Activated naive CD8-positive, alpha-beta T cell treated with anti-CD3 and anti-CD28 coated beads, Interleukin-2, amount 10 ng/mL, durations not matched to agents 7 days and 5 days (primary cell): ENCODE data around the gene KLHL29. TPM values are rescaled to one million over a fixed set of nuclear protein-coding genes. Genes with fewer than 3 reads are reported as not detected.
A peak's percentile ranks its signal among the peaks of the same experiment; 100 is the strongest.
"Not testable (repeated sequence)": the region's sequence is repeated elsewhere in the genome, so short reads cannot be mapped to it uniquely, and the experiment has no call there.

Experiments used
- ATAC-seq: fragments of 150-1000 bp; cut with Tn5 transposase; one replicate; pipeline ENCODE4 v1.10.0; 2021; ENCODE audit warnings: low read depth, moderate library complexity
- POLR2A ChIA-PET: fragments of 350-600 bp; sonication (Branson Sonifier 250); formaldehyde crosslinking; loops from one replicate; lab custom pipeline; 2021; ENCODE audit warnings: antibody characterized with exemption; lab: Charles Lee
- DNase-seq: peaks from one replicate; pipeline ENCODE4 v3.0.0; 2021
- H3K27ac Mint-ChIP-seq: one replicate; pipeline ENCODE4 v1.8.0; 2022; ENCODE audit warnings: mild to moderate bottlenecking, mixed read lengths
- H3K27me3 Mint-ChIP-seq: one replicate; pipeline ENCODE4 v1.8.0; 2022; ENCODE audit warnings: mild to moderate bottlenecking, moderate library complexity, mixed read lengths
- H3K36me3 Mint-ChIP-seq: one replicate; pipeline ENCODE4 v1.8.0; 2021; ENCODE audit warnings: mild to moderate bottlenecking, mixed read lengths
- H3K4me1 Mint-ChIP-seq: one replicate; pipeline ENCODE4 v1.8.0; 2021; ENCODE audit warnings: mixed read lengths
- H3K4me3 Mint-ChIP-seq: one replicate; pipeline ENCODE4 v1.8.0; 2022; ENCODE audit warnings: mild to moderate bottlenecking, moderate library complexity, mixed read lengths
- H3K9me3 Mint-ChIP-seq: one replicate; pipeline ENCODE4 v1.8.0; 2021; ENCODE audit warnings: mixed read lengths
- total RNA-seq, 2 experiments: library from RNA; stranded (reverse); gene quantifications; one replicate each; pipeline ENCODE4 v1.2.3, GENCODE V29; 2021

The KLHL29 gene
- total RNA-seq, 2 experiments from 2014 or later = 1.6 to 1.7 TPM

DNA sequence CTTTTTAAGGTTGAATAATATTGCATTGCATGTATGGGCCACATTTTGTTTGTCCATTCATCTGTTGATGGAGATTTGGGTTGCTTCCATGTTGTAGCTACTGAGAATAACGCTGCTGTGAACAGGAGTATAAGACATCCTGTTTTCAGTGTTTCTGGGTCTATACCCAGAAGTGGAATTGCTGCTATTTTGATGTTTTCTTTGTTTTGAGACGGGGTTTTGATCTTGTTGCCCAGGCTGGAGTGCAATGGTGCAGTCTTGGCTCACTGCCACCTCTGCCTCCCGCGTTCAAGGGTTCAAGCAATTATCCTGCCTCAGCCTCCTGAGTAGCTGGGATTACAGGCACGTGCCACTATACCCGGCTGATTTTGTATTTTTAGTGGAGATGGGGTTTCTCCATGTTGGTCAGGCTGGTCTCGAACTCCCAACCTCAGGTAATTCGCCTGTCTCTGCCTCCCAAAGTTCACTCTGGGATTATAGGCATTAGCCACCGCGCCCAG lies 6.3 kb downstream of the KLHL29 start:
- Mint-ChIP-seq H3K27me3 (peaks cover 89% of the 10 kb centered on the region), H3K4me1 (peaks cover 15% of the 10 kb centered on the region)
- H3K27ac Mint-ChIP-seq = not testable (repeated sequence)

DNA sequence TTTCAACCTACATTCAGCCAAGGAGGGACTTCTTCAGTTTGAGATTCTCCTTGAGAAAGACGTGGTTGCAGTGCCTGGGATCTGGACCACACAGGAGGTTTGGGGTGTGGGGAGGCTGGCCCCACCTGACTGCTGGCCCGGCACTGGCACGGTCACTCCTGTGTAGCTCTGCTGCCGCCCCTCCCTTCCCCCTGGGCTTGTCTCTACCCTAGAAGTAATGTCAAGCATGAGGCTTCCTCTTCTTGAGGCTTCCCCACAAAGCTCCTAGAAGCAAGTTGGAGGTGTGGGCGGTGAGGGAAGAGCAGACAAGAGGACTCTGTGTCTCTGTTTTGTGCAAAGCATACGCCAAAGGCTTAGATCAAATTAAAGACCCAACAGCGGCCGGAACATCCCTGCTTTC lies 8.7 kb downstream of the KLHL29 start:
- DNase-seq = no peak
- no peak overlapping the region for H3K4me3 Mint-ChIP-seq
- H3K9me3 Mint-ChIP-seq = no peaks in the 10 kb centered on the region
- H3K27me3 Mint-ChIP-seq = peaks cover 68% of the 10 kb centered on the region
- POLR2A ChIA-PET = no interaction called here
- peaks cover 13% of the 10 kb centered on the region for H3K4me1 Mint-ChIP-seq
- no peak for ATAC-seq
- no peak overlapping the region for H3K27ac Mint-ChIP-seq
- H3K36me3 Mint-ChIP-seq = no peaks in the 10 kb centered on the region

More for the DNA sequence above, 6.3 kb downstream of the KLHL29 start:
- DNase-seq, H3K9me3 Mint-ChIP-seq, POLR2A ChIA-PET, H3K4me3 Mint-ChIP-seq, H3K36me3 Mint-ChIP-seq, ATAC-seq: not testable (repeated sequence)

DNA sequence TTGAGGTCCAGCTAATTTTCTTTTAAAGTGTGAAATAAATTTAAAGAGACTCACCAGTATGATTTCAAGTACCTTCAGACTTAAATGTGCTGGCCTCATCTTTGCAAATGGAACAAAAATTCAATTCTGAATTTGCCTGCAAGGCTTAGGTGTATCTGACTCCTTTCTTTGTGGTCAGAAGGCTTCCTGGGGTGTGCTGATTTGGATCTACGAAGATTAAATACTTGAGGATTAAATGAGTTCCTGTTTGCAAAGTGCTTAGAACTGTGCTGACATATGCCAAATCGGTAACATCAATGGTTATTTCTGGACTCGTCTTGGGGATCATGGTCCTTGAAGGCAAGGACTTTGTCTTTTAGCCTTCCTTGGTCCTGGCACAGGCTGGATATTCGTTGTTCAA lies 9.7 kb downstream of the KLHL29 start:
- Mint-ChIP-seq H3K27ac (no peak overlapping the region), H3K36me3 (no peaks in the 10 kb centered on the region), H3K4me3 (no peak overlapping the region), H3K27me3 (peaks cover 60% of the 10 kb centered on the region), H3K4me1 (peaks cover 15% of the 10 kb centered on the region), H3K9me3 (no peaks in the 10 kb centered on the region)
- DNase-seq (no peak), ATAC-seq (no peak)
- POLR2A ChIA-PET = no interaction called here

DNA sequence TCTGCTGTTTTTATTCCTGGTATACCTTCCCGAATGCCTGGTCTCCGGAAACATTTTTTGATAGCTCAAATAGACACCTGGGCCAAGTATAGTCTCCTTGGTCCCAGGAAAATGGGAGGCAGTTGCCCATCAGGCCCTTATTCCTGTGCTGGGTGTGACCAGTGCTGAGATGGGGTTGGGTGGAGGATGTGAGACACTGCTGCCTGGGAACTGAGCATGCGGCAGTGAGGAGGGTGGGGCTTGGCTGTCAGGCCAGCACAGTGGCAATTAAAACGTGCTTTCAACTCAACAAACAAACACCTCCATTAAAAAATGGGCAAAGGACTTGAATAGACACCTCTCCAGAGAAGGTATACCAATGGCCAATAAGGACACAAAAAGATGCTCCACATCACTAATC lies 12.5 kb downstream of the KLHL29 start:
- Mint-ChIP-seq H3K27ac (no peak overlapping the region), H3K4me1 (peaks cover 12% of the 10 kb centered on the region), H3K9me3 (no peaks in the 10 kb centered on the region), H3K27me3 (peaks cover 38% of the 10 kb centered on the region), H3K36me3 (no peaks in the 10 kb centered on the region), H3K4me3 (no peak overlapping the region)
- DNase-seq = no peak
- no peak for ATAC-seq
- POLR2A ChIA-PET = no interaction called here

DNA sequence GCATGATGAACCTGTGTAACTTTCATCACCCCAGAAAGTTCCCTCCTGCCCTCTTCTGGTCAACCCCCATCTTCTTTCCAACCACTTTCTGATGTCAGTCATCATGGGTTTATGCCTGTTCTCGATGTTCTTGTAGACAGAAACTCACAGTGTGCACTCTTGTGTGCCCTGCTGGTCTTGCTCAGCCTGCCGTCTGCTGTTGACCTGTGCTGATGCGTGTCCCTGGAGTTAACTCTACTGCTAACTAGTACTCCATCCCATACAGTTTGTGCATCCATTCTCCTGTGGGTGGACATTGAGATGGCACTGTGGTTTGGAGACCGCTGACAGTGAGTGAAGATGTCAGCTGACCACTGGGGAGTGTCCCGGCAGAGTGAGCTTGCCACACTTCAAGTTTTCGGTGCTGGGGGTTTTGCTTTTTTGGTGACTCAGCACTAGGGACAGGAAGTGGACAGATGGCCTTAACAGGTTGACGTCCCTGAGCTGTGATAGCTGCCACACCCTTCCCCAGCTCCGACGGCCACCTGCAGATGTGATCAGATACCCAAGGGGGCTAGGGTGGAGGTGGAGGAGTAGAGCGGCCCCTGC lies 14.8 kb downstream of the KLHL29 start:
- Mint-ChIP-seq H3K4me3 (no peak overlapping the region), H3K4me1 (peaks cover 14% of the 10 kb centered on the region), H3K27ac (no peak overlapping the region), H3K9me3 (no peaks in the 10 kb centered on the region), H3K27me3 (peaks cover 15% of the 10 kb centered on the region), H3K36me3 (no peaks in the 10 kb centered on the region)
- POLR2A ChIA-PET = no interaction called here
- ATAC-seq (no peak), DNase-seq (no peak)

DNA sequence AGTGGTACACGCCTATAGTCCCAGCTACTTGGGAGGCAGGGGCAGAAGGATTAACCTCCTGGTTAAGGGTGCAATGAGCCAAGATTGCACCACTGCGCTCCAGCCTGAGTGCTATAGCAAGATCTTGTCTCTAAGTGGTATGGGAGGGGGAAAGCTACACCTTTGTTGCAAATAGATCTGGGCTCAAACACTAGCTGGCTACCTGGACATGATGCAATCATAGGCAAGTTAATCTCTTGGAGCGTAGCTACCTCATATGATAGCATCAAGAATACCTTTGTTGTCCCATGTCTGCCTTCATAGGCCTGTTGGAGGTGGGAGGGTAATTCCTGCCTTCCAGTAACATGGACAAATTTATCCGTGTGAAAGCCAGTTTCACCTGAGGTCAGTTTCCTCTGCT lies 15.7 kb downstream of the KLHL29 start:
- no peak for ATAC-seq
- POLR2A ChIA-PET = no interaction called here
- no peak overlapping the region for H3K4me3 Mint-ChIP-seq
- H3K27ac Mint-ChIP-seq = no peak overlapping the region
- peaks cover 7% of the 10 kb centered on the region for H3K27me3 Mint-ChIP-seq
- no peaks in the 10 kb centered on the region for H3K36me3 Mint-ChIP-seq
- H3K4me1 Mint-ChIP-seq = peaks cover 12% of the 10 kb centered on the region
- DNase-seq = no peak
- no peaks in the 10 kb centered on the region for H3K9me3 Mint-ChIP-seq

DNA sequence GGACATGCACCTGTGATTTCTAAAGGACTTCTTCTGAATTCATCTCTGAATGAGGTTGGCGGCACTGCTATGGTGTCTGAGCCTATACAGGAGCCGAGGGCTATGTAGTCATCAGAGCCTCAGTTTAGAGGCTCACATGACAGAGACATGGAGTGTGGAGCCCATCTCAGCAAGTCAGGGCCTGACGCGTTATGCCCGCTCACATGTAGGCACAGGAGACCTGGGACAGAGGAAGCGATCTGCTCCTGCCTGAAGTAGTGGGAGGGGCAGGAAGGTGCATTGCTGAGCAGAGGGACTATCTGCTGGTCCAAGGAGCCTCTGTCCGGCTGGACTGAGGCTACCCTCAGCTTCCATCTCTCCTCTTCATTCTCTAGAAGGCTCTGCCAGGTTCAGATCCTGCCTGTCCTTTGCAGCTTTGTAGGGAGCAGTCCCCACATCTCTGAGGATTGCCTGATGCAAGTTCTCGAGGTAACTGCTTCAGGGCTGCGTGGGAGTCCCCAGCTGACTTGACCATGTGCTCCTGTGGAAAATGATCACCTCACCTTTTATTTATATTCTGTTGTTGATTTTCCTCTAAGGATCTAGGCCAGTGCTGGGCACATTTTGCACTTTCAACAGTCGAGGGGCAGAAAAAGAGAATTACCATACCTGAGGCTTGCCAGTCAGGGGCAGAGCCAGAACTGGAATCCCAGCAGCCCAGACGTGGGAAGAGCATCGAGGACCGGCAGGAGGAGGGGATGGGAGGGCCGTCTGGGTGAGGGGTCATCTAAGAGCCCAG lies 16.6 kb downstream of the KLHL29 start:
- POLR2A ChIA-PET = no interaction called here
- ATAC-seq = no peak
- Mint-ChIP-seq H3K4me3 (no peak overlapping the region), H3K36me3 (no peaks in the 10 kb centered on the region), H3K4me1 (peaks cover 12% of the 10 kb centered on the region), H3K27me3 (peaks cover 7% of the 10 kb centered on the region), H3K9me3 (no peaks in the 10 kb centered on the region), H3K27ac (no peak overlapping the region)
- DNase-seq = no peak

DNA sequence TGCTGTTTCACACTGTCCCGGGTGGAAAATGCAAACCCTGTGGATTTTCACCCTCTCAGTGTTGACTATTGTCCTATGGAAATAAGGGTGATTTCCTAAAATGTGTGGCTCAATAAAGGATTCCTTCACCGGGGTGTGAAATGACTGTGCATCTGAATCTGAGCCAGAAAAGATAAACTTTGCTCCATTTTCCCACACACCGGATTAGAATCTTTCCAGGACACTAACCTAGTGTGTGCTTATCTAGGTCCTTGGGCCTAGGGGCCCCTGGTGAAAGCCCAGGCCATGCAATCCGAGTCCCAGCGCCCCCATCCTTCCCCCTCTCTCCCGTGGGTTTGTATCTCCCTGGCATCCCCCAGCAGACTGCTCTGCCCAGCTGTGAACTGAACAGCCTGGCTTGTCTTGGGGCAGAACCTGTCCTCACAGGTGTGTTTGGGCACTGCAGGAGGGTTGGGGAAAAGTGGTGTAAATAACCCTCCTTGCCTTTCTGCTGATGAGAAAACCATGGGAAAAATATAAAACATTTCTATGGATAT lies 17.3 kb downstream of the KLHL29 start:
- DNase-seq (no peak), ATAC-seq (no peak)
- Mint-ChIP-seq H3K4me1 (peaks cover 12% of the 10 kb centered on the region), H3K27me3 (peaks cover 7% of the 10 kb centered on the region), H3K27ac (no peak overlapping the region), H3K4me3 (no peak overlapping the region), H3K9me3 (no peaks in the 10 kb centered on the region), H3K36me3 (no peaks in the 10 kb centered on the region)
- POLR2A ChIA-PET = no interaction called here

DNA sequence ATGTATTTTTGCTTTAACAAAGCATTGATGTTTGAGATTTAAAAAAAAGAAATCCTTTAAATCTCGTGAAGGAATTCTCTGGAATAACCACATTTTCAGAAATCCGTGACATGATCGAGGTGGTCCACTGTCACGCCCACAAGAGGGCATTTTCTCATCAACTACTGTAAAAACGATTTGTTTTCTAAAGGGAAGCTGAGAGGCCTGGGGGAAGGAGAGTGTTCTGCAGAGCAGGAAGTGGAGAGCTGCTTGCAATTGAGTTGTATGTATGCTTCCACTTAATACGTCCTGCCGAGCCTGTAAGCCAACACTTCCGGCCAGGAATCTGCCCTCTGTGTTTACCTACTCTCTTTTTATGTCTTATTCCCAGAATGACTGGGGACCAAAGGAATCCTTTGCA lies 19.4 kb downstream of the KLHL29 start:
- DNase-seq (no peak), ATAC-seq (peak; percentile 90)
- no peaks in the 10 kb centered on the region for H3K9me3 Mint-ChIP-seq
- POLR2A ChIA-PET = no interaction called here
- H3K27ac Mint-ChIP-seq = no peak overlapping the region
- H3K4me1 Mint-ChIP-seq = peaks cover 12% of the 10 kb centered on the region
- H3K27me3 Mint-ChIP-seq = peaks cover 14% of the 10 kb centered on the region
- H3K4me3 Mint-ChIP-seq = no peak overlapping the region
- no peaks in the 10 kb centered on the region for H3K36me3 Mint-ChIP-seq

DNA sequence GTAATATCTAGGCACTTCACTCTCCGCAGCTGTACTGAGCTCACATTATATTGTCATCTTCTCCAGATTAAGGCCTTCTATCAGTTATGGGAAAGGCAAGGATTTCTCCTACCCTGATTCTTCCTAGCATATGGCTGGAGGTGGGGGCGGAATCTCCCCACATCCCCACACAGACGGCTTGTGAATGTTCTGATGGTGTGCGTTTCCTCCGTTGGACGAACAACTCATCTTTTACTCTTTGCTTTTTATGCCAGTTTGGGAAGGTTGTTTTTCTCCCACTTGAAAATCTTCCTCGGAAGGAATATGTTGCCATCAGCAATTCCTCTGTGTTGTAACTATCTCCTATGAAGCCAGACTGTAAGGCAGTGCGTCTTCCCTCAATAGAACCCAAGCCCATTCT lies 24.3 kb downstream of the KLHL29 start:
- H3K27ac Mint-ChIP-seq = no peak overlapping the region
- no peak overlapping the region for H3K4me3 Mint-ChIP-seq
- H3K9me3 Mint-ChIP-seq = no peaks in the 10 kb centered on the region
- H3K27me3 Mint-ChIP-seq = peaks cover 17% of the 10 kb centered on the region
- H3K36me3 Mint-ChIP-seq = no peaks in the 10 kb centered on the region
- DNase-seq (no peak), ATAC-seq (no peak)
- POLR2A ChIA-PET = no interaction called here
- H3K4me1 Mint-ChIP-seq = peaks cover 6% of the 10 kb centered on the region

DNA sequence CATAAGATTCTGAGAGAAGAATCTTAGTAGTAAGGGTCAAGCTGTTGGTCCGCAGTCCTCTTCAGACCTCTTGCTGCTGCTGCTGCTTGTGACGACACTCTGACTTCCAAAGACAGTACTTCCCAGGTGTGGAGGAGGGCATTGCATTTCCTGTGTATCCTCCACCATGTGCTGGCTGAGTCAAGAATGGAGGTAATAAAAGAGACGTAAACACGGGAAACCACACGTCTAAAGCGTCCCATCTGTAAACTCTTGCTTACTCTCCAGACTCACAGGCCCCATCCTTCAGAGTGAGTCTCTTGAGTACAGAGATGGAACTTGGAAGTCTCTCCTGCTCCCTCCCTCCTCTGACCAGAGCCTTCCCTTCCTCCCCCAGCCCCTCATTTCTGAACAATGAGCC lies 25.6 kb downstream of the KLHL29 start:
- H3K27me3 Mint-ChIP-seq = peaks cover 22% of the 10 kb centered on the region
- ATAC-seq (no peak), DNase-seq (no peak)
- no peak overlapping the region for H3K27ac Mint-ChIP-seq
- no peak overlapping the region for H3K4me3 Mint-ChIP-seq
- H3K4me1 Mint-ChIP-seq = no peaks in the 10 kb centered on the region
- H3K36me3 Mint-ChIP-seq = no peaks in the 10 kb centered on the region
- no peaks in the 10 kb centered on the region for H3K9me3 Mint-ChIP-seq
- POLR2A ChIA-PET = no interaction called here

DNA sequence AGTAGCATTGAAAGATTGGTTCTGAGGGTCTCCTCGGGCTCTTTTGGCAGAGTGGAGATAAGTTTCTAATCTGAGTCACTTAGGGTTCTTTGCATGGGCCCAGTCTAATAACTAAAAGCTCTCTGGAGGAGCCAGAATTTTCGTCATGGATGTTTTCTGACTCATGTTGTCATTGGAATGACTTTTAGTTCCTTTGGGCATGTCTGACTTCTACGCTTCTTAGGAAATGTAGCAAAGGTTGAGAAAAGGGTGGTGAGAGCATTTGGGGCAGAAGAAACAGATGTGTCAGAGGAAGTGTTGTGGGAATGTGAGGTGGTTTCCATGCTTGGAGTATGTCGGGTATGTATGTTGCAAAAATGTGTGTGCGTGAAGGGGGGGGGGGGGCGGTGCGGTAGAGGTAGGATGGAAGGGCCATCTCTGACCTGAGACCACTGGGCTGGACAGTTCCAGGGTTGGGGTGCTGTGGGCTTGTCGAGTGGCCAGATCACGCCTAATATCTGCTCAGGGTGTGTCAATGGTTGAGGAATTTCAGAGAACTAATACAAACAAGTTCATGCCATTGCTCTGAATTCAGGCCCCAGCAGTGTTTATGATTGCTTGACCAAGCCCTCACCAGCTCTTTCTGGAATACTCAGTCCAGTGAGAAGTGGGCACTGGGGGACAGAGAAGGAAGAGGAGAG lies 26.9 kb downstream of the KLHL29 start:
- H3K27ac Mint-ChIP-seq = no peak overlapping the region
- peaks cover 29% of the 10 kb centered on the region for H3K27me3 Mint-ChIP-seq
- no peaks in the 10 kb centered on the region for H3K36me3 Mint-ChIP-seq
- H3K9me3 Mint-ChIP-seq = no peaks in the 10 kb centered on the region
- no peak overlapping the region for H3K4me3 Mint-ChIP-seq
- POLR2A ChIA-PET = no interaction called here
- no peaks in the 10 kb centered on the region for H3K4me1 Mint-ChIP-seq
- no peak for DNase-seq
- no peak for ATAC-seq

DNA sequence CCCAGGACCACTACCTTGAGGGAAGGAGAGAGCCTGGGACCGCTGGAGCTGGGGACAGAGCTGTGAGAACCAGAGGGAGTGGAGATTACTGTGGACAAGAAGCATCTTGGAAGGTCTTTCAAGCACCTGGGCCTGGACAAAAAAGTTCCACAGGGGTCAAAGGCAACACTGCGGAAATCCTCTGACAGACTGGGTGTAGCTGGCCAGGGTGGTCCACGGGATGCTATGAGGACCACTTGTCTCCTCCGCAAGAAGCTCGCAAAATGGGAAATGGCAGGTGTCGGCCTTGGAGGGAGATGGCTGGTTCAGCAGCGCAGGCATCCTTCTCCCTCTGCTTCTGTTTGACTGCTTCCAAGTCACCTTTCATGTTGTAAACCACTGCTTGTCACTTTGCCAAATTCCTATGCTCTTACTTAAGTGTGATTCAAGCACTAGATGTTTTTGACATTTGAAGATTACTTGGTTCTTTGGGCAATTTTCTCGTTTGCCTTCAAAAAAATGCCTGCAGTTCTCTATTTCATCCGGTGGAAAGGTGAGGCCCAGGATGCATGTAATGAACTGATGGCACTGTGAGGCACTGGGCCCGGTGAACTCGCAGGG lies 27.7 kb downstream of the KLHL29 start:
- H3K27ac Mint-ChIP-seq = no peak overlapping the region
- no peaks in the 10 kb centered on the region for H3K4me1 Mint-ChIP-seq
- H3K27me3 Mint-ChIP-seq = peaks cover 32% of the 10 kb centered on the region
- POLR2A ChIA-PET = no interaction called here
- no peak overlapping the region for H3K4me3 Mint-ChIP-seq
- H3K9me3 Mint-ChIP-seq = no peaks in the 10 kb centered on the region
- H3K36me3 Mint-ChIP-seq = no peaks in the 10 kb centered on the region
- no peak for ATAC-seq
- DNase-seq = no peak
